HG03025 (cell line): ENCODE measurements around the gene AIFM3.

Experiments
- ATAC-seq: cut with Tn5 transposase; IDR thresholded peaks from one replicate; pipeline ENCODE4 v1.9.1; 2021; ENCODE audit warnings: mild to moderate bottlenecking, moderate library complexity; ENCODE audit not compliant: unreplicated experiment, low FRiP score

Gene AIFM3

DNA sequence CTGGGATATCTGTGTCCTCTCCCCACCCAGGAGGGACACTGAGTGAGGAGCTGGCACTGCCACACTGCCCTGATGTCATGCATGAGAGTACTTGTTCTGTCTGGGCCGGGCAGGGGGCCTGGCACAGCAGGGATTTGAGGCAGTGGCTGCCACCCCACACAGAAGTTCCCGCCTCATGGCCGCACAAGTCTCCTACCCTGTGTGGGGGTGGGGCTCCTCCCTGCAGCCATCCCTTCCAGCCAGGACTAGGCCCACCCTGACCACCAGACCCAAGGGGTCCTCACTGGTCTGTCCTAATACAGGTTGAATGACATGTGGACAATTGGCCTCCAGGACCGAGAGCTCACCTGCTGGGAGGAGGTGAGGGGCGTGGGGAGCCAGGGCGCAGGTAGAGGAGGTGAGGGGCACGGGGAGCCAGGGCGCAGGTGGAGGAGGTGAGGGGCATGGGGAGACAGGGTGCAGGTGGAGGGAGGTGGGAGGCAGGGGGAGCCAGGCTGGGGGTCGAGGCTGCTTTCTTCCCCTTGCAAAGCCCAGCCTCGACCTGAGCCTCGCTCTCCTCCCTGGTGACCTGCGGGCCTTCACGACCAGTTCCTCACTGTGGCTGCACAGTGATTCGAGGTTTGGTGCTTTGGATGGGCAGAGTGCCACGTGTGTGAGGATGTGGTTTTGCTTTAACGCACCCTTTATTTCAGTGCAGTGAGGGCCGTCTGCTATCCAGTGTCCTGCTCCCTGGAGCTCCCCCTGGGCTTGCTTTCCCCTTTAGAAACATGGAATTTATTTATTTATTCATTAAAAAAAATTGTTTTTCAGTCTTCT is 22.5 kb downstream of the AIFM3 start:
- ATAC-seq: no peak

GRCh38 chr22:20990184-20991180 is 23.4 kb downstream of the AIFM3 start:
- no peak for ATAC-seq

- ATAC-seq: no peak
Observed at GRCh38 chr22:20991252-20992055, 24.4 kb downstream of the AIFM3 start.

- no peak for ATAC-seq
Observed at GRCh38 chr22:20992056-20992442, 25.0 kb downstream of the AIFM3 start.

GRCh38 chr22:20992456-20993303 is 25.6 kb downstream of the AIFM3 start:
- no peak for ATAC-seq

DNA sequence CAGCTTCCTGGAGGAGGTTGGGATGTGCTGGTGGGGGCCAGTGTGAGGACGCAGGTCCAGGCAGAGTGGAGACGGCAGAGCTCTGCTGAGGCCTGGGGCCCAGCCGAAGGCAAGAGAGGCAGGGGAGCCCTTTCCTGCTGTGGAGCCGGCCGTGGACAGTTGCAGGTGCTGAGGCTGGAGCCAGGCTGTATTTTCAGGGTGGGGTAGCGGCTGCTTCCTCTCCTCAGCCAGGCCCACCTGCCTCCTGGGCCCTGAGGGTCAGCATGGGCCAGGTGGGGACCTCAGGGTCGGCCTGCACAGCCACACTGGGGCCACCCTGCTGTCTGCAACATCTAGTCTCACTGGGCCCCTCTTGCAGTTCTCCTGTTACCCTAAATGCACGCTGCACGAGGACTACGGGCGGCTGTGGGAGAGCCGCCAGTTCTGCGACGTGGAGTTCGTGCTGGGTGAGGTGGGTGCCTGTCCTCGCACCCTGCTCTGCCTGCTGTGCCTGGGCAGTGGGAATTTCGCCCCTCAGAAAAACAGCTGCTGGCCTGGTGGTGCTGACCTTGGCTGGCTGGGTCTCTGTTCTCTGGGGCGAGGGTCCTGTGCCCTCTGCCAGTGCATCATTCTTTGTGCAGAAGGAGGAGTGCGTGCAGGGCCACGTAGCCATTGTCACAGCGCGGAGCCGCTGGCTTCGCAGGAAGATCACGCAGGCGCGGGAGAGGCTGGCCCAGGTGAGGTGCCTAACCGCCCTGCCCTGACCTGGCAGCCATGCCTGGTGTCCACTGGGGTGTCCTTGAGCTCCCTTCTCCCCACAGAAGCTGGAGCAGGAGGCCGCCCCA is 26.5 kb downstream of the AIFM3 start:
- no peak for ATAC-seq

DNA sequence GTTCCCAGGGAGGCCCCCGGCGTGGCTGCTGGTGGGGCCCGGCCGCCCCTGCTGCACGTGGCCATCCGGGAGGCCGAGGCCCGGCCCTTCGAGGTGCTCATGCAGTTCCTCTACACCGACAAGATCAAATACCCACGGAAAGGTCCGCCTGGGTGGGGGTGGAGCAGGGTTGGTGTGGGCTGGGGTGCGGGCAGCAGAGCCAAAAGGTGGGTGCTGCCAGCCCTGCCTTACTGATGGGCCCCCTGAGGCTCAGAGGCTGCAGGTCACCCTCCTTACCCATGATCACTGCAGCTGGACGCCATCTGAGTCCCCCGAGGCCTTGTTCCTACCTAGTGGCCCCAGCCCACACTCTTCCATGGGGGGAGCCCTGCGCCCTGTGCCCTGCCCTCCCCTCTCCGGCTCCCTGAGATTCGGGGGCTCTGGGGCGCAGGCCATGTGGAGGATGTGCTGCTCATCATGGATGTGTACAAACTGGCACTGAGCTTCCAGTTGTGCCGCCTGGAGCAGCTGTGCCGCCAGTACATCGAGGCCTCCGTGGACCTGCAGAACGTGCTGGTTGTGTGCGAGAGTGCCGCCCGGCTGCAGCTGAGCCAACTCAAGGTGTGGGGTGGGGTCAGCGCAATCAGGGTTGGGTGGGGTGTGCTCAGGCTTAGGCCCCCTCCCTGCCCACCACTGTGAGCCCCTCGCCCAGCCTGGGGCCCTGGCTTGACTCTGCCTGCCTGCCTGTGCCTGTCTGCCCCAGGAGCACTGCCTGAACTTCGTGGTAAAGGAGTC is 27.3 kb downstream of the AIFM3 start:
- ATAC-seq: no peak

DNA sequence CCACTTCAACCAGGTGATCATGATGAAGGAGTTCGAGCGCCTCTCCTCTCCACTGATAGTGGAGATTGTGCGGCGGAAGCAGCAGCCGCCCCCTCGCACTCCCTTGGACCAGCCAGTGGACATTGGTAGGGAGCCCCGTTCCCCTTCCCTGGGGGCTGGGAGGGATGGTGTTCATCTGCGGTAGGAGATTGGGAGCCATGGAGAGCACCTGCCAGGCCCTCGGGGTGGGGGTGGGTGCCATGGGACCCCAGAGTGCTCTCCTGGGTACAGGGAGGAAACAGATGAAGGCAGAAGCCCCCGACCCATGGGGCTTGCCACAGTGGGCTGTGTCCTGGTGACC is 27.8 kb downstream of the AIFM3 start:
- no peak for ATAC-seq

GRCh38 chr22:20995329-20996030 is 28.4 kb downstream of the AIFM3 start:
- ATAC-seq: no peak

DNA sequence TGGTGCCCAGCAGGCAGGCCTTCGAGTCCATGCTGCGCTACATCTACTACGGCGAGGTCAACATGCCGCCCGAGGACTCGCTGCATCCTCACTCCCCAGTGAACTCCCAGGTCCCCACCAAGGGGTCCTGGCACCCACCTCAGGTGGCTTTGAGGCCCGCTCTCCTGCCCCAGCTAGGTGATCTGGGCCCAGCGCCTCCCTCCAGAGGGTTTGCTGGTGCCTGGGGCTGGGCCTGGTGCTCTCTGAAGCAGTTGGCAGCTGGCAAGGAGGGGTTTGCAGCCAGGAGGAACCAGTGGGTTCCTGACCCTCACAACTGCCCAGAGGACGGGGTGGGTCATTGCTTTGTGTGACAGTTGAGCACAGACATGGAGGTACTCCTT is 29.0 kb downstream of the AIFM3 start:
- no peak for ATAC-seq

- no peak for ATAC-seq
Observed at GRCh38 chr22:20996598-20997535, 29.8 kb downstream of the AIFM3 start.

GRCh38 chr22:20997536-20998257 is 30.6 kb downstream of the AIFM3 start:
- ATAC-seq: no peak

DNA sequence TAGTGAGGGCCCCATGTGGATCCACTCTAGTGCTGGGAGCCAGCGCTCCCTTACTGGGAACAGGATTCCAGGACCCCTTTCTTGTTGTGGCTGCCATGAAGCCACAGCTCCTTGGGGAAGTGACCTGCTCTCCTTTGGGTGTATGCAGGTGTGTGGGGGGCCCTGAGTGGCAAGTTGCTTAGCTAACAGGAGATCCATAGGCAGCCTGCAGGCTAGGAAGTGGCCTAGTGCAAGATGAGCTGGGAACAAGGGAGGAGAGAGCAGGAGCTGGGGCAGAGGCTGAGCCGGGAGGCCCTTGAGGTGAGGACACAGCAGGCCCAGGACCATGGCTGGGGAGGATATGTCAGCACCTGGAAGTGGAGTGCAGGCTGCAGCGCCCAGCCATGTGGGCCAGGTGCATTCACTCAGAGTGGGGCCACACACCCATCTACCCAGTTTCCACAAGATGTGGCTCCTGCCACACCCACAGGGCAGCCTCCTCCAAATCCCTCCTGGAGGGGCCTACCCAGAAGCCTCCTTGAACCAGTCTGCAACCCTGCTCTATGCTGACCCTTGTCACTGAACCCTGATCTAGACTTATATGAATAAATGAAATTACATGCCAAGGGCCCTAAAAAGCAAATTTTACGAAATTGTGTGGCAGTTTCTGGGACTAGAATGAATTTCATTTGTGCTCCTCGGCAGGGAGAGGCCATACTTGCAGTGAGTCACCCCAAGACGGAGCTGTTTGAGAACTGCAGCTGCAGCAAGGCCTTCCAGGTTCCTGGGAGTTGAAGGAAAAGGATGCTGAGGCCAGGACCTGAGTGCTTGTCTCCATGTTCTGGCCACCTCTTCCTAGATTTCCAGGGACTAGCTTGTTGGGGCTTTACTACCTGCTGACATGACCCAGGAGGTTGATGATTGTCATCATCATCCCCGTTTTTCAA is 31.6 kb downstream of the AIFM3 start:
- no peak for ATAC-seq

- ATAC-seq: no peak
Observed at GRCh38 chr22:20999350-21000206, 32.5 kb downstream of the AIFM3 start.
